Spleen (tissue), 11 donors: ENCODE results near the gene DCX. TPM values are rescaled to one million over a fixed set of nuclear protein-coding genes. Genes with fewer than 3 reads are reported as not detected.

Source experiments
- DNase-seq: peaks from one replicate; pipeline ENCODE4 v3.0.0-alpha.2; 2020
- H3K27ac ChIP-seq, 8 donors: fragments of 200-600 bp; sonication (generic) in 7 of 8; 1 replicate in 4 of 8; 2 replicates in 4 of 8; pipeline versions ENCODE4 v1.5.0 to v1.8.0; 2016 to 2021; ENCODE audit warnings: inconsistent platforms in 4 of 8, mild to moderate bottlenecking in 4 of 8, moderate library complexity in 1 of 8
- H3K27me3 ChIP-seq, 7 donors: fragments of 200-600 bp; sonication (generic) in 6 of 7; replicated peaks in 1 of 7; 1 replicate in 4 of 7; 2 replicates in 3 of 7; pipeline versions ENCODE4 v1.5.0 to v1.8.0; 2016 to 2021; ENCODE audit warnings: inconsistent platforms in 3 of 7, mild to moderate bottlenecking in 1 of 7
- H3K36me3 ChIP-seq, 6 donors: fragments of 200-600 bp; sonication (generic) in 5 of 6; 1 replicate in 4 of 6; 2 replicates in 2 of 6; pipeline versions ENCODE4 v1.5.0 to v1.8.0; 2016 to 2021; ENCODE audit warnings: inconsistent platforms in 2 of 6
- H3K4me1 ChIP-seq, 6 donors: fragments of 200-600 bp; sonication (generic) in 5 of 6; 1 replicate in 3 of 6; 2 replicates in 3 of 6; pipeline versions ENCODE4 v1.5.0 to v1.8.0; 2016 to 2021; ENCODE audit warnings: inconsistent platforms in 3 of 6
- H3K4me3 ChIP-seq, 8 donors: fragments of 200-600 bp; sonication (generic) in 7 of 8; 1 replicate in 4 of 8; 2 replicates in 4 of 8; pipeline versions ENCODE4 v1.5.0 to v1.8.0; 2016 to 2021; ENCODE audit warnings: inconsistent platforms in 4 of 8, mild to moderate bottlenecking in 4 of 8, moderate library complexity in 2 of 8
- H3K9me3 ChIP-seq, 8 donors: fragments of 200-600 bp; sonication (generic) in 7 of 8; 1 replicate in 4 of 8; 2 replicates in 4 of 8; pipeline versions ENCODE4 v1.5.0 to v1.8.0; 2016 to 2021; ENCODE audit warnings: inconsistent platforms in 4 of 8
- CTCF ChIP-seq, 11 experiments: fragments of 200-600 bp in 7 of 11; fragments of 450-650 bp in 4 of 11; sonication (generic) in 4 of 11; IDR thresholded peaks in 8 of 11; conservative IDR thresholded peaks in 3 of 11; 1 replicate in 7 of 11; 2 replicates in 4 of 11; pipeline versions ENCODE4 v1.4.0 to v1.8.0; 2016 to 2021; ENCODE audit warnings: antibody characterized with exemption in 11 of 11, inconsistent platforms in 4 of 11, mild to moderate bottlenecking in 1 of 11
- POLR2A ChIP-seq, 3 donors: fragments of 450-650 bp; IDR thresholded peaks; one replicate each; pipeline ENCODE4 v1.5.1; 2017; ENCODE audit warnings: antibody characterized with exemption in 3 of 3, mild to moderate bottlenecking in 1 of 3
- POLR2AphosphoS5 ChIP-seq, 3 donors: sonication (generic); formaldehyde crosslinking; IDR thresholded peaks; one replicate each; pipeline ENCODE4 v1.5.1; 2017; ENCODE audit warnings: antibody characterized with exemption in 3 of 3
- WGBS, 5 donors: extraction: QIAGEN DNeasy Blood & Tissue Kit in 3 of 5; methylation state at CpG; one replicate each; pipeline versions ENCODE4 v1.1.5 to v1.1.7; 2013 to 2018; 5-methylcytosine and 5-hydroxymethylcytosine counted together
- intact Hi-C: fragments of 100-400 bp; cut with DNase I; formaldehyde crosslinking; loops from one replicate; pipeline ENCODE4 v1.15.0; 2023; ENCODE audit warnings: low total_unique reads
- polyA plus RNA-seq, 3 donors: library from polyadenylated mRNA; stranded (reverse); fragments of 200-250 nt; gene quantifications; one replicate each; pipeline ENCODE4 v1.2.1, GENCODE V29; 2013
- total RNA-seq, 7 donors: library from RNA; depleted of rRNA in 3 of 7; stranded (reverse); fragments of >200 nt in 3 of 7; fragmentation: NEBNext Ultra II Directional in 4 of 7; extraction: Animal tissue kit (Norgen Biotek cat#: 25700) in 4 of 7; gene quantifications; one replicate each; pipeline versions ENCODE4 v1.1.0 to v1.2.1, GENCODE V29; 2016 to 2021
- donor health status: healthy with polysubstance abuse.
- donor health status: DM: no; HTN: no; CAD: no; lungs with moderate emphysema.
- donor health status: DM: no; HTN: no; CAD: no.
- donor health status: Bipolar disorder and iron deficiency.
- donor health status: healthy.
- donor health status: DM: no; HTN: no; CAD: no.
- donor health status: DM: yes; HTN: yes; CAD: no.

DCX gene
- total and polyA plus RNA-seq, 10 donors = 0.02 to 0.06 (median 0.02) TPM; not detected in 7

- H3K9me3 ChIP-seq = no peaks in the 10 kb centered on the region
- intact Hi-C loops = no loop called here
- no peak overlapping the region for H3K27ac ChIP-seq
- TF ChIP-seq CTCF (IDR thresholded peaks at IDR 0.05 in 8 of 11, conservative IDR thresholded peaks at IDR 0.05 in 3 of 11) (no peak), POLR2AphosphoS5 (IDR thresholded peaks at IDR 0.05) (no peak), POLR2A (IDR thresholded peaks at IDR 0.05) (no peak)
- H3K27me3 ChIP-seq = peaks cover 0 to 16% (median 0%) of the 10 kb centered on the region in 7 donors
- 77 to 92% (median 85%) methylated on average over 5 of the region's 5 CpGs for WGBS, 5 donors
- DNase-seq = no peak
- no peaks in the 10 kb centered on the region for H3K4me1 ChIP-seq
- H3K36me3 ChIP-seq = no peaks in the 10 kb centered on the region
- no peak overlapping the region for H3K4me3 ChIP-seq
Measured at GRCh38 chrX:111386615-111387233, 25.3 kb downstream of the DCX start.

GRCh38 chrX:111386077-111386476 lies 25.9 kb downstream of the DCX start:
- WGBS, 5 donors = 69 to 90% (median 77%) methylated on average over 4 of the region's 4 CpGs
- Histone ChIP-seq H3K36me3 (no peaks in the 10 kb centered on the region), H3K27me3 (peaks cover 0 to 9% (median 0%) of the 10 kb centered on the region in 7 donors), H3K27ac (no peak overlapping the region), H3K4me1 (no peaks in the 10 kb centered on the region), H3K9me3 (no peaks in the 10 kb centered on the region), H3K4me3 (no peak overlapping the region)
- no peak for DNase-seq
- no peak for TF ChIP-seq POLR2A (IDR thresholded peaks at IDR 0.05)
- TF ChIP-seq POLR2AphosphoS5 (IDR thresholded peaks at IDR 0.05) = no peak
- TF ChIP-seq CTCF (IDR thresholded peaks at IDR 0.05 in 8 of 11, conservative IDR thresholded peaks at IDR 0.05 in 3 of 11) = no peak
- intact Hi-C loops = no loop called here

GRCh38 chrX:111382277-111382676 lies 29.7 kb downstream of the DCX start:
- DNase-seq = no peak
- no peaks in the 10 kb centered on the region for H3K4me1 ChIP-seq
- intact Hi-C loops = no loop called here
- no peak overlapping the region for H3K4me3 ChIP-seq
- TF ChIP-seq POLR2A (IDR thresholded peaks at IDR 0.05) (no peak), POLR2AphosphoS5 (IDR thresholded peaks at IDR 0.05) (no peak), CTCF (IDR thresholded peaks at IDR 0.05 in 8 of 11, conservative IDR thresholded peaks at IDR 0.05 in 3 of 11) (no peak)
- no peak overlapping the region for H3K27ac ChIP-seq
- no peaks in the 10 kb centered on the region for H3K36me3 ChIP-seq
- peaks cover 0 to 6% (median 0%) of the 10 kb centered on the region in 7 donors for H3K27me3 ChIP-seq
- no peaks in the 10 kb centered on the region for H3K9me3 ChIP-seq

- Histone ChIP-seq H3K9me3 (no peaks in the 10 kb centered on the region), H3K27me3 (peaks cover 0 to 6% (median 0%) of the 10 kb centered on the region in 7 donors), H3K4me3 (no peak overlapping the region), H3K4me1 (no peaks in the 10 kb centered on the region), H3K36me3 (no peaks in the 10 kb centered on the region), H3K27ac (no peak overlapping the region)
- intact Hi-C loops = no loop called here
- DNase-seq = no peak
- WGBS, 5 donors = 48 to 63% (median 53%) methylated on average over 6 of the region's 6 CpGs
- TF ChIP-seq POLR2AphosphoS5 (IDR thresholded peaks at IDR 0.05) = no peak
- TF ChIP-seq CTCF (IDR thresholded peaks at IDR 0.05 in 8 of 11, conservative IDR thresholded peaks at IDR 0.05 in 3 of 11) = no peak
- no peak for TF ChIP-seq POLR2A (IDR thresholded peaks at IDR 0.05)
Measured at GRCh38 chrX:111376897-111377578, 35.0 kb downstream of the DCX start.
